GM19397 (cell line): ENCODE data around the gene EPHA8.

Experiments used
- ATAC-seq: cut with Tn5 transposase; IDR thresholded peaks from one replicate; pipeline ENCODE4 v1.9.1; 2021; ENCODE audit warnings: mild to moderate bottlenecking, moderate library complexity; ENCODE audit not compliant: unreplicated experiment

Gene EPHA8

DNA sequence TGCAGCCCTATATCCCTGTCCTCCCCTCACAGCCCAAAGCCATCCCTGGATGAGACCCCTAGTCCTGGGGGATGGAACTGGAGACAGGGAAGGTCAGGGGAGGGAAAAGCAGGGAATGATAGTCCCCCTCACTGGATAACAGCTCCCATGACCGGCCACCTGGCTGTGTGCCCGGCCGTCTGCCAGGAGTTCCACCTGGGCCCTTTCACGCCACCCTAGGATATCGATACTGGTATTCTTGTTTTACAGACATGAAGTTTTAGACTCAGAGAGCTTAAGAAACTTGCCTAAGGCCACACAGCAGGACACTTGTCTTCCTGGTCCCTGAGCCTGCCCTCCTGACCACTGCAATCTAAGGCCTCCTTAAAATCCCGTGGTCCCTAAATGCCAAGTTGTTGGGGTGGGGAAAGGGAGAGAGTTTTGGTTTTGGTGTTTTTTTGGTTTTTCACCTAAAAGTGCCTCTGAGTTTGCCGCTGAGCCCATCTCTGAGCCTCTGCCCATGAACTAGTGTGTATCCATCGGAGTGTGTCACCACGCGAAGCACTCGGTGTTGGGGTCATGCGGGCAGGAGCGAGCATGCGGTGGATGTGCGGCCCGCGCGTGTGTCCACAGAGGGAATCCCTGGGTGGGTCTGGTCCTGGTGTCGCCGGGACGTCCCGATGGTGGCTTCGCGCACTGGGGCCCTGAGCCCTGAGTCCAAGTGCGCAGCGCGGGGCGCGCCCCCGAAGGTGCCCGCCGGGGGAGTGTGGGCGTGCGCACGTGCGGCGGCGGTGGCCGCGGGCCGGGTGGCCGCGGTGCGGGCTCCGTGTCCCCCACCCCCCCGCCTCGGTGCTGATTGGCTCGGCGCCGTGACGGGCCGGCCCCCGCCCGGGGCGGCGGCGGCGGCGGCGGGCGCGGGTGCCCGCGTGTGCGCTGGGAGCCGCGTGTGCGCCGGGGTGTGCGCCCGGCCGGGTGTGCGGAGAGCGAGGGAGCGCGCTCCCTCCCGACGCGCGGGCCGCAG is at the start of gene EPHA8:
Gene EPHA8 (plus strand): TSS at position 906 of the 1,000 bp plus-strand sequence. CDS start 147 bp downstream, outside the sequence.
- ATAC-seq = no peak

DNA sequence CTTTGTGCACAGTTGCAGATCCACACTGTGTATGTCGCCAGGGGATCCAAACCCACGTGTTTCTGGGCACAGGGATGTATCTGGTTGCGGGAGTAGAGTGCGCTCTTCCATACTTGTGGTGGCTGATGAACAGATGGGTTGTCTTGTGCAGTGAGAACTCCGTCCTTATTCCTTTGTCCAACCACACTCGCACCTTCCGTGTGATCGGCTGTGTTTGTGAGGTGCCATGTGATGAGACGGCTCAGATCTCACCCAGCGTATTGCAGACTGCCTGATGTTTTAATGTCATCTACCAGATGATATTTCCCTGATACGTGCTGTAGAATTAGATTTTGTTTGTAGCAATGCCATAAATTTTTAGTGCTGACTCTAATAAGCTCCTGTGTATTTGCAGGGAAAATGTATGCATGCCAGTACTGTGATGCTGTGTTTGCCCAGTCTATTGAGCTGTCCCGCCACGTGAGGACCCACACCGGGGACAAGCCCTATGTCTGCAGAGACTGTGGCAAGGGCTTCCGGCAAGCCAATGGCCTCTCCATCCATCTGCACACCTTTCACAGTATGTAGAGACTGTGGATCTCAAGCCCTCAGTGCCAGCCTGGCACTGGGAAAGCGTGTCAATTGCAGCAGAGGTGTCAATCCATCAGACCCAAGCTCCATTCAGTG is 46.2 kb upstream of the EPHA8 start:
- no peak for ATAC-seq

DNA sequence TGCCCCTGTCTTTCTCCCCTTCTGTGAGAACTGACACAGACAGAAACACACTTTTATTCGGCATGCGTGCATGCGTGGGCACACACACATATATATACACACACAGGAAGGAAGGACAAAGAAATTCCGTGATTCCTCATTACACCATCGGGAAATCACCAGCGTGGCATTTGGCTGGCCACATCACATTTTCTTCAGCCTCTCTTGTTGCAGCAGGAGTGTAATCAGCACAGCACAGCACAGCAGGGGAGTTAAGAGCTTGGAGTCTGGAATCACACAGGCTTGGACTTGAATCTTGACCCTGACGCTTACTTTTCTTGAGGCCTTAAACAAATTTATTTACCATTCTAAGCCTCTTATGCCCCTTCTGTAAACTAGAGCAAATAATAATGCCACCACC is 45.3 kb upstream of the EPHA8 start:
- no peak for ATAC-seq

DNA sequence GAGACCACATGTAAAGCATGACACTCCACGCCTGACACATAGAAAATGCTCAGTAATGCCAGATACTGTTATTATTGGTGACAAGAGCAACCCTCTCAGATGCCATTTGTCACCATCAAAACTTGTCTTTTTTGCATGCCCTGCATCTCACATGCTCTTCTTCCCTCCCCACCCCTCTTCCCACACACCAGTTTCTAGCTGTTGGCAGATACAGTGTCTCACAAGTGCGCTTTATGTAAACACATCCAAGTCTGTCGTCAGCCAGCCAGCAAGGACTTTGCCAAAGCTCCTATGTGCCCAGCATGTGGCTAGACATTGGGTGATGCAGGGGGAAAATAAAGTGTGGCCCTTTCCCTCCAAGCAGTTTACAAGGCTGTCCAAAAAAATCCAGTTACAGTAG is 44.9 kb upstream of the EPHA8 start:
- ATAC-seq = no peak

DNA sequence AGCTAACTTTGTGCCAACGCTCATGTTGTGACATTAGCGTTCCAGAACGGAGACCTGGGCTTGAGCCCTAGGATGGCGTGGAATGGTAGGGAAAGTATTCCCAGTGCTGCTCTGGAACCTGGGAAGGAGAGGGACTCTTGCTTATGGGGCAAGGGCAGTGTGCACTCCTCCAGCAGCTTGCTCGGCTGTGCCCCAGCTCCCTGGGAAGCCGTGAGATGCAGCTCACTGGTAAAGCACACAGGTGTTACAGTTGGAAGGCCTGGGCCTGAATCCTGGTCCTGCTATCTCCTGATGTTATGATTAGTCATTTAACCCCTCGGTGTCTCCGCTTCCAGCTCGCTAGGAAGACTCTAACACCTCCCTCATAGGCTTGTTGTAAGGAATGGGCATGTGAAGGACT is 42.4 kb upstream of the EPHA8 start:
- no peak for ATAC-seq

DNA sequence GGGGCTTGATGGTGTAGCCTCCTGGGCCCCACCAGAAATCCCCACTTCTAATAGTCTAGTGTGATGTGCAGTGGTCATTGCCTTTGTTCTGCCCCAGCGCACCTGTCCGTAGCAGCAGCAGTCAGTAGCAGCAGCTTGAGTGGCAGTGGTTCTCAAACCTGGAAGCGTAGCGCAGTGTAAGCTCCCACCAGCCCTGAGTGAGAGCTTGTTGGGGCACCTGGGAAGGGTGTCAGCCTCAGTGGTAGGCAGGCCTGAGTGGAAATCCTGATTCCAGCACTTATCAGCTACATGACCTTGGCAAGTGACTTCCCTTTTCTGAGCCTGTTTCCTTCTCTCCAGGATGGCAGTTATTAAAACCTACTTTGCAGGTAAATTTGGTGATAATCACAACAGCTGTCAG is 41.6 kb upstream of the EPHA8 start:
- ATAC-seq = no peak

DNA sequence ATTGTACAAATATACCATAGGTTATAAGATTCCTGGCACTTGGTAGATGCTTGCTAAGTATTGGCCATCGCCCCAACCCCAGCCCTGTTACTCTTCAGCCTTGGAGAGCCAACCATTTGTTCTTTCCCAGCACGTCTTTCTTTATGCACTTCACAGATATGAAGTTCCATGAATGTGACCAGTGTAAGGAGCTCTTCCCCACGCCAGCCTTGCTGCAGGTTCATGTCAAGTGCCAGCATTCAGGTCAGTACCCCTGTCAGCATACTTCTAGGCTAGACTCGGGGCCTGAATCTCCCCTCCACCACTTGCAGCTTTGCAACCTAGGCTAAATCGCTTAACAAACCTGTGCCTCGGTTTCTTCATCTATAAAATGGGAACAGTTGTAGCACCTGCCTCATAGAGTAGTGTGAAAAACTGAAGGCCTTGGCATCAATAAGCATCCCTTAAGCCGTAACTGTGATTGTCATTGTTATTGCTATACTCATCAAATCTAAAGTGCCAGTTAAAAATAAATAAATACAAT is 41.0 kb upstream of the EPHA8 start:
- ATAC-seq = no peak

DNA sequence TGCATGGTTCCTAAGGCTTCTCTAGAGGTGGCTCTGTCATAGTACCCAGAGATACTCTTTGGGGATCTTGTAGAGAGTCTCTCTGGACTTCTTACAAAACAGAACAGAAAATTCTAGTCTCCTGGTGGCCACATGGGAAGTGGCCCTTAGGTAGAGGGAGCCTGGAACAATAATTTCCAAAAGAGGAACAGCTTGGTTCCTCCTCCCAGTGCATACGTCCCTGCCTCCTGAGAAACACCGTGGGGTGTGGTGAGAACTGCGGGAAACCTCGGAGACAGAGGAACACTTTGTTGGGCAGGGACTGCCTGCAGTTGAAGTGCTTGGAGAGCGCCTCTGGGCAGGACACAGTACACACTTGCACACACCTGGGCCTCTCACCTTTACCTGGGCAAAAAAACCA is 38.8 kb upstream of the EPHA8 start:
- ATAC-seq = no peak

DNA sequence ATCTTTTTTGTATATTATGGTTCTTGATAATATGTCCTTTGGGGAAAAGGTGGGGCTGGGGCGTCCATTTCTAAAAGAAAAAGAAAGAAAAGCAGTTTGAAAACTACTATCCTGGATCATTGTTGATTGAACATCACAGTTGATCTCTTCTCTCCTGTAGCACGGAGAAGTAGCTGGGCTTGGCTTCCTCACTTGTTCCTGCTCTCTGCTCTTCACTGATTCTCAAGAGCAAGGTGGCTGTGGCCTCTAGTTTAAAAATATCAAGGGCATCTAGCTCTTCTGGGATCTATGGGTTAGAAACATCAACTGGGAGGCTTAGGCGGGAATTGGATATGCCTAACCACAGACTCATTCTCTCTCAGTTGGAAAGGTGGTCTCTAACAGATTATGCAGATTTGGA is 38.1 kb upstream of the EPHA8 start:
- ATAC-seq = no peak

DNA sequence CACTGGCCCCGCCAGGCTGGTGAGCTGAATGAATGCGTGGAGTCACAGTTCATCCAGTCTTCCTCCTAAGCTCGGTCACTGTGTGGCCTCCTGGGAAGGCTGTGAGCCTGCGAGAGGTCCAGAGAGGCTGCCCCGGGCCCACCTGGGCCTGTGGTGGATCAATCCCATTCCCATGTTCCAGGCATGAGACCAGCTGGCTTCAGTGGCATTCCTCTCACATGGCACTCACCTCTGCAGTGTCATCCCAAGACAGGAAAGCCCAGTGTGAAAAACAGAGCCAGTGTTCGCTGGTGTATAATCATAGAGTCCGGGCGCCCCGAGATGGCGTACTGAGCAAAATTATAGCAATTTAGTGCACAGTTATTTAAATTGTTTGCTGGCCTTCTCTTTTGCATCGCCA is 37.6 kb upstream of the EPHA8 start:
- no peak for ATAC-seq

DNA sequence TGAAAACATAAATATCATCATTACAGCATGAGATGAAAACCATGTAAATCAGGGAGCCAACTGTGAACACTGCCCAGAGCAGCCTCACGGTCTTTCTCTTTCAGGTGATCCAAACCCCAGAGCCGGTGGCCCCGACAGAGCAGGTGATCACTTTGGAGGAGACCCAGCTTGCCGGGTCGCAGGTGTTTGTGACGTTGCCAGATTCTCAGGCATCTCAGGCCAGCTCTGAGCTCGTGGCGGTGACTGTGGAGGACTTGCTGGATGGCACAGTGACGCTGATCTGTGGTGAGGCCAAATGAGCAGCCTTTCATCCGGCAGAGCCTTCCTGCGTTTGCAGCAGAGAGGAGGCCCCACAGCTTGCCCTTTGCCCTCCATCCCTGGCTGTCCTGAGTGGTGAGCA is 37.2 kb upstream of the EPHA8 start:
- ATAC-seq = no peak

DNA sequence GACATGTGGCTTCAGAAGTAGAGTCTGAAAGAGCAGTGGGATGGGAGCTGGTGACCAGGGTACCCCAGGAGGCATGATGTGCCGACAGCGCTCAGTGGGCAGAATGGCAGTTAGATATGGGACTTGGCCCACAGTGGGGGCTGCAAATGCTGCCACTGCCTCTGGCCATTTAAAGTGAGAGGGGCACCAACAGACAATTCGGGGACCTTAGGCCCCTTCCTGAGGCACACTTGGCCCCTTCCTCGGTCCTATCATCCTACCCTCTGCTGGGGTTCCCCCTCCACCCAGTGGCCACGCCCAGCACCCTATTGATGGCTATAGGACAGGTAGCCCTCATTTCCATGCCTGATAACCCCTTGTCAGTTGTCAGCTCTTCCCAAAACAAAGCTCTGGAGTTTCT is 36.6 kb upstream of the EPHA8 start:
- no peak for ATAC-seq

DNA sequence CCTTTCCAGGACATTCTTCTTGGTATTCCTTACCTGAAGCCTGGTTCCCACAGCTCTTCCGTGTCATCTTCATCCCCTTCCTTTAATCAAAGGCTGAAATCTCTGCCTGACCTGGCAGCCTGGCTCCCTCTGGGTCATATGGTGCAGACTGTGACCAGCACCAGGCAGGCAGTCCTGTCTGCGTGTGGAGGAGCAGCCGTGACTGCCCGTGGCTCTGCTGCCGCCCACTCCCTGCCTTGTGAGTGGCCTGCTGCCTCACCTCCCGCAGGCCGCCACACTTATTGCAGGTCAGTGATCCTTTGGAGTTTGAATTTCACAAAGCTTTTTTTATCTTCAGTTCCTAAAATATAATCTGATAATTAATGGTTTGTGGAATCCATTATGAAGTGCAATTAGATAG is 36.2 kb upstream of the EPHA8 start:
- no peak for ATAC-seq

DNA sequence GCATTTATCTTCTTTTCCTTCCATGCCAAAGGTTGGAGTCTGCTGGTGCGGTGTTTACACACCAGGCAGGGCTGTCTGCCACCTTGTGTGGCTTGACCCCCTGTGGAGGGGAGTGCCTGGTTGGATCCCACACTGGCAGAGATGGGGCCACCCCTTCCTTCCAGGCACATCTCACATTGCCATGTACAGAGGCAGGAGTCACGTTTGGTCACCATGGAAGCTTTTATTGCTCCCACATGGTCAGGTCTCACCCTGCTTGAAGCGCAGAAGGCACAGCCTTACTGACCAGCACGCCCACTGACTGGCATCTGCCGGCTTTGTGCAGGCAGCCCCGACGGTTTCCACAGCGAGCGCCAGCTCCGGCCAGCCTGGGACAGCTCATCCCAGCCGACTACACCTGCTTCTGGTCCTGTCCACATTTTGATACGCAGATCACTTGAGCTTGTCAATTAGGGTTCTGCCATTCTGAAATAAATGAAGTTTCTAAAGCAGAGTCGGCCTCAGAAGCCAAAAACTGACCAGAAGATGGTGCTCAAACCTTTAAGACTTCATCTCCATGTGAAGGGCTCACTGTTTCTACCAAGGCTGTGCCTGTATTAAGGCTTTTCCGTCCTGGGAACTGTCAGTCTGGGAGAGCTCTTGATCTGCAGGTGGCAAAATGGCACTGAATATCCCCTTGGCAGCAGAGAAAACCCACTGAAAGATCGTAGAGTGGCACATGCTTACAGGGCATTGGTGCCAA is 35.6 kb upstream of the EPHA8 start:
- ATAC-seq = no peak

DNA sequence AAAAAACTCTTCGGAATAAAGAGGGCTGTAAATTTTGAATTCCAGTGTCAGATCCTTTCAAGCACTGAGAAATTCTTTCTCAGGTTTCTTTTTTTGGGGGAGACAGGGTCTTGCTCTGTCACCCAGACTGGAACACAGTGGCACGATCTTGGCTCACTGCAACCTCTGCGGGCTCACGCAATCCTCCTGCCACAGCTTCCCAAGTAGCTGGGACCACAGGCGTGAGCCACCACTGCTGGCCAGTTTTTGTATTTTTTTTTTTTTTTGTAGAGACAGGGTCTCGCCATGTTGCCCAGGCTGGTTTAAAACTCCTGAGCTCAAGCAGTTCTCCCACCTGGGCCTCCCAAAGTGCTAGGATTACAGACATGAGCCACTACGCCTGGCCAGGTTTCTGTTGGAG is 34.8 kb upstream of the EPHA8 start:
- ATAC-seq = no peak

DNA sequence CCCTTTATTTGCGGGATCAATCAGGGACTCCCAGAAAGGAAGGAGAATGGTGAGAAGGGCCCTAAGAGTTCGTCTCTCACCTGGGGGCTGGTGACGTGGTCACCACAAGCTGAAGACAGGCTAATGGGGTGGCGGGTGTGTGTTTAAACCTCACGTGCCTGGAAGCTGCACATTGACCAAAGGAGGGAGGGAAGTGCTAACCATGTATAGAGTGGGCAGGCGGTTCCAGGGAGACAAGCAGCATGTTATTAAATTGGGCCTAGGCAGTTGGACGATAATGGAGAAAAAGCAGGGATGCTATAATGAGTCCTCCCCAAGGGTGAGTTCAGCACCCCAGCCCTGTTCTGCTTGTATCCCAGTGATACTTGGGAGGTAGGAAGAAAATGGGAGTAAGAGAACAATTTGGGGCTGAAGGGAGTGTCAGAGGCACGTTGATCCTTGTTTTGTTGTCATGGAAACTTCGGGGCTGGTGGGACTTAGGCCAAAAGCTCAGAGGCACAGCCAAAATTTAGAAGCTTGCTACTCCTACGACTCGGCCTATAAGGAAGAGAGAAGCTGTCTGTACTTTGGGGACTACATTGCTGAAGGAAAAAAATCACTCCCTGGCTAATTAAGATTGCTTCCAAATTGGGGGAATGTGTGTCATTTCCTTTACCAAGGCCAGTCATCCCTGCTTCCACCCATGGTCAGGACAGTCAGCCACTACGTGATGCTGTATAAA is 33.2 kb upstream of the EPHA8 start:
- no peak for ATAC-seq

DNA sequence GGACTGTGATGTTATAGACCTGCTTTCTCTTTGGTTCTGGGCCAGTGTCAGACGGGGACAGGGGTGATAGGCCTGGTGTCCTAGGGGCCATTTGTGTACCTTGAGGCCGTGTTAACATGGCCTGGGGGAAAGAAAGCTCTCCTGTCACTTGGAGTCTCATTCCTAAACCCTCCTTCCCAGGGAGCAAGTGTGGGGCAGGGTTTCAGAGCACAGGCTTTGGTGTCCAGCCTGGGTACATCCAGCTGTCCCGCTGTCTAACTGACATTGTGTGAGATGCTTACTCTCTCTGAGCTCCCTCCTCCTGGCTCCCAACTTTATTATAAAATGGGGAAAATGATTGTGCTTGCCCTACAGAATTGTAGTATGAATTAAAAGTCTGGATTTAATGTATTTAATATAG is 32.6 kb upstream of the EPHA8 start:
- no peak for ATAC-seq

DNA sequence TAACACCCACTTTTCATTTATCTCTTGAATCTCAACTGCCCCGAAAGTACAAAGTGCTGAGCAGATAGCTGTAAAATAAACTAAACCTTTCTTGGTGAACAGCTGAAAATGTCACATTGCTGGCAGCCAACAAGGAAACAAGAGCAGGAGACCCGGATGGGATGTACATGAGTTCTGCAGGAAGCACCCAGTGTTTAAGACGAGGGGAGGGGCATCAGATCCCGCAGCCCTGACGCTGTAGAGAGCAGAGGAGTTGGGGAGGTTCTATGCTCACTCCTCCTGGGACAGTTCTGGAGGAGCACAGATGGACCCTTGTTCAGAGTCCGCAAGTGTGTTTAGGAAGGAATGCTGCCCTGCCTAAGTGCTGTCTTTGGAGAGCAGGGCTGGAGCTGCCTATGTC is 32.0 kb upstream of the EPHA8 start:
- no peak for ATAC-seq

DNA sequence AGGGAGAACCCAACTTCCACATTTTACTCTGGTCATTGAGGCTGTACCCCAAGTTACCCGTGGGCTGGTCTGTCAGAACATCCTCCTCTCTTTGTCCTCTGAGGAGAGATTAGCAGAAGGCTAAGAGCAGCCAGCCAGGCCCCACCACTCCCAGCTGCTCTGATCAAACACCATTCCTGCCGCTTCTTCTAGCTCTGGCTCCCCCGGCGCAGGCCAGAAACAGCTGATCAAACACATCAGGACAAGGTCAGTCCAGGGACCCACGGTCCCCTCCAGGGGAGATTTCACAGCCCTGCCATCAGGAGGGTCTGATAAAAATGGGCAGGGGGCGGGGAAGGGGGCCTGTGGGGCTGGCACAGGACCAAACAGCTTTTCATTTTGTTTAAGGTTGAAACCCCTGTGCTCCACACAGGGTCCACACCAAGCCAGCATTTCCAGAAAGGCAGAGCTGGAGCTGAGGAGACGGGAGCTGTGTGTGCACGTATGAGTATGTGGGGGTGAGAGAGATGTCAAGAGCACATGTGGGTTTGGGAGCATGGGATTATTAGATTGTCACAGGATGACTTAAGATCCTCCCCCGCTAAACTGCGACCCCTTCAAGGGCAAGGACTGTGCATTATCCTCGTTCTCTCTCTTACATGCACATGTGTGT is 29.9 kb upstream of the EPHA8 start:
- ATAC-seq = no peak

DNA sequence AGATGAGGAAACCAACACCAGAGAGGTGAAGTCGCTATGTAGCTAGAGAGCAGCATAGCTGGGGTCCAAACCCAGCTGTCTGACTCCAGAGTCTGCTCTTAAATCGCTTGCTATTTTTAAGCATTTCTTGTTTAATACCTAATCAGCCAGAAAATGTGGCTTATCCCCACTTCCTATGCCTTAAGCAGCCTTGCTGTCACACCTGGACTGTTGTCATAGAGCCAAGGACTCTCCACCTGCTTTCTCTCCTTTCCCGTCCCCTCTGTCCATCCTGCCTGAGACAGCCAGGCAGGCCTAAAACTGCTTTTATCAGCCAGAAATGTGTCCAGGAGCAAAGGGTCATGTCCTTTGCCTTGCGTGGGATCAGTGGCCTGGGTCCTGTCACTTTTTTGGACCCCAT is 28.3 kb upstream of the EPHA8 start:
- ATAC-seq = no peak
